ENCODE measurements around the gene ABCA10.

The ABCA10 gene

DNA sequence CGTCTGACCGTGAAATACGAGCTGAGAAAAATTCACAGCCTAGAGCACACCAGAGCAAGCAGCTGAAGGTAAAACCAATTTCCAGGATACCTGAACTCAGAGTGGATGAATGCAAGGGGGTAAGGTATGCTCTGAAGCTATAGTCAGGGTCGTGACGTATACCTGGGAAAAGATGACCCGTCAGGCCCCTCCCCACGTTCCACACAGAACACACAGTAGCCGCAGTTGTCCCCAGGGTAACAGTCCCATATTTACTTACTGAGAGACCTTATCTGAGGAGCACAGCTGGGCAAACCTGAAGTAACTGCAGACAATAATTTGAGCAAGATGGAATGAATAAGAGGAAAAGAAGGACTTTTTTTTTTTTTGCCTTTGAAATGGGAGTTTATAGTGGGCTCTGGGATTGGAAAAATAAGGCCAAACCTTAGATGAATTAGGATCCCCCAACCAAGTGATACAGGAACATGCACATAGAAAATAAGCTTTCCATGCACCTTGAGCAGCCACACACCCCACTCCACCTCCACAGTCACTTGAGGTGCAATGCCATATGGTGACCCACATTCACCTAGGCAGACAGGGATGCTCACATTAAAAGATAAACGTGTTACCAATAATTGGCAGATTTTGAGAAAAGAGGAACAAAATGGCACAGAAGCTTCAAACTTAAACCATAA is 124.9 kb downstream of the ABCA10 start:
- no peak for DNase-seq (ENCODE audit: low spot score)

DNA sequence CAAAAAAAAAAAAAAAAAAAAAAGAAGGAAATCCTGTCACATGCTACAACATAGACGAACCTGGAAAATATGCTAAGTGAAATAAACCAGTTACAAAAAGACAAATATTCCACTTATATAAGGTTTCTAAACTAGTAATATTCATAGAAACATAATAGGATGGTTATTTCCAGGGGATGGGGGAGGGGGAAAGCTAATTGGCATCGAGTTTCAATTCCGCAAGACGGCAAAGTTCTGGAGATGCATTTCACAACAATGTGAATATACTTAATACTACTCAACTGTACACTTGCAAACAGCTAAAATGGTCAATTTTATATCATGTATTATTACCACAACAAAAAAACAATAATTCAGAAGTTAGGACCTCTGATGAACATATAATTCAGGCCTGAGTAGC is 130.0 kb downstream of the ABCA10 start:
- no peak for DNase-seq (ENCODE audit: low spot score)

All from ecto neural progenitor cell (in vitro differentiated cells).